GM23338 (cell line): ENCODE results near the gene TPI1. TPM values are rescaled to one million over a fixed set of nuclear protein-coding genes. Genes with fewer than 3 reads are reported as not detected.

Source experiments
- ATAC-seq: fragments of 200-7000 bp; cut with Tn5 transposase; 3 replicates; pipeline ENCODE4 v1.9.1; 2020
- DNase-seq: peaks from one replicate; pipeline ENCODE4 v3.0.0-alpha.2; 2015; ENCODE audit warnings: low spot score
- H2AFZ ChIP-seq: fragments of 200-600 bp; sonication (generic); 2 replicates; pipeline ENCODE4 v1.8.0; 2016; ENCODE audit warnings: antibody characterized with exemption, mild to moderate bottlenecking, moderate library complexity
- H3F3A ChIP-seq: fragments of 200-600 bp; sonication (generic); replicated peaks from 2 replicates; pipeline ENCODE4 v1.8.0; 2017; ENCODE audit warnings: antibody characterized with exemption, mixed run types, low read depth
- H3K27ac ChIP-seq: fragments of 200-600 bp; sonication (generic); 2 replicates; pipeline ENCODE4 v1.6.1; 2016; ENCODE audit warnings: low read depth
- H3K27me3 ChIP-seq: fragments of 200-600 bp; sonication (generic); 2 replicates; pipeline ENCODE4 v1.8.0; 2016; ENCODE audit warnings: mild to moderate bottlenecking, mixed run types, moderate library complexity; ENCODE audit not compliant: insufficient read depth
- H3K36me3 ChIP-seq: fragments of 200-600 bp; sonication (generic); 2 replicates; pipeline ENCODE4 v1.8.0; 2016; ENCODE audit warnings: mild to moderate bottlenecking; ENCODE audit not compliant: insufficient read depth
- H3K4me1 ChIP-seq: fragments of 200-600 bp; sonication (generic); 2 replicates; pipeline ENCODE4 v1.8.0; 2016; ENCODE audit warnings: mild to moderate bottlenecking, moderate library complexity; ENCODE audit not compliant: insufficient read depth
- H3K4me2 ChIP-seq: fragments of 200-600 bp; sonication (generic); 2 replicates; pipeline ENCODE4 v1.7.1; 2017; ENCODE audit warnings: mixed run types
- H3K4me3 ChIP-seq: fragments of 200-600 bp; sonication (generic); 2 replicates; pipeline ENCODE4 v1.6.1; 2016; ENCODE audit warnings: mixed run types
- H3K79me2 ChIP-seq: fragments of 200-600 bp; sonication (generic); replicated peaks from 2 replicates; pipeline ENCODE4 v1.8.0; 2017; ENCODE audit warnings: mild to moderate bottlenecking; ENCODE audit not compliant: insufficient read depth
- H3K9me2 ChIP-seq: fragments of 200-600 bp; sonication (generic); 2 replicates; pipeline ENCODE4 v1.8.0; 2017; ENCODE audit not compliant: insufficient read depth
- H4K20me1 ChIP-seq: fragments of 200-600 bp; sonication (generic); replicated peaks from 2 replicates; pipeline ENCODE4 v1.8.0; 2017; ENCODE audit warnings: mild to moderate bottlenecking; ENCODE audit not compliant: insufficient read depth
- H3K27ac Mint-ChIP-seq: 2 replicates; pipeline ENCODE4 v1.8.0; 2020; ENCODE audit warnings: inconsistent platforms, mild to moderate bottlenecking, moderate library complexity, mixed read lengths
- H3K27me3 Mint-ChIP-seq: 3 replicates; pipeline ENCODE4 v1.8.0; 2022; ENCODE audit warnings: low read depth, mild to moderate bottlenecking, moderate library complexity, mixed read lengths, inconsistent platforms; ENCODE audit not compliant: insufficient read depth, poor library complexity
- H3K36me3 Mint-ChIP-seq: 3 replicates; pipeline ENCODE4 v1.8.0; 2021; ENCODE audit warnings: low read depth, mild to moderate bottlenecking, inconsistent platforms, moderate library complexity, mixed read lengths
- H3K4me1 Mint-ChIP-seq: 3 replicates; pipeline ENCODE4 v1.8.0; 2020; ENCODE audit warnings: mild to moderate bottlenecking, inconsistent platforms, mixed read lengths
- H3K4me3 Mint-ChIP-seq: 3 replicates; pipeline ENCODE4 v1.8.0; 2021; ENCODE audit warnings: moderate library complexity, mild to moderate bottlenecking, inconsistent platforms, mixed read lengths
- H3K9me3 Mint-ChIP-seq: 3 replicates; pipeline ENCODE4 v1.8.0; 2020; ENCODE audit warnings: moderate library complexity, mild to moderate bottlenecking, inconsistent platforms, mixed read lengths
- CREB1 ChIP-seq: fragments of 250-450 bp; sonication (Bioruptor Pico); IDR thresholded peaks from 2 replicates; pipeline ENCODE4 v1.5.0; 2020; ENCODE audit warnings: low read depth, mild to moderate bottlenecking, moderate library complexity
- CTCF ChIP-seq, 2 experiments: fragments of 200-600 bp in 1 of 2; sonication (generic) in 1 of 2; conservative IDR thresholded peaks; 2 replicates each; pipeline versions ENCODE4 v1.5.1 to v1.6.1; 2016 to 2017; ENCODE audit warnings: antibody characterized with exemption in 2 of 2, low read depth in 2 of 2, mild to moderate bottlenecking in 2 of 2, moderate library complexity in 1 of 2
- EZH2 ChIP-seq: fragments of 200-600 bp; sonication (generic); IDR thresholded peaks from one replicate; pipeline ENCODE4 v1.8.0; 2017; ENCODE audit warnings: antibody characterized with exemption, mild to moderate bottlenecking, low read depth; ENCODE audit not compliant: unreplicated experiment
- EZH2phosphoT487 ChIP-seq: fragments of 200-600 bp; sonication (generic); IDR thresholded peaks from one replicate; pipeline ENCODE4 v1.8.1; 2018; ENCODE audit warnings: antibody characterized with exemption; ENCODE audit not compliant: unreplicated experiment
- JUNB ChIP-seq: IDR thresholded peaks from one replicate; pipeline ENCODE4 v1.6.1; 2016; ENCODE audit warnings: antibody characterized with exemption; ENCODE audit not compliant: unreplicated experiment
- NANOG ChIP-seq: IDR thresholded peaks from 2 replicates; pipeline ENCODE4 v1.6.1; 2016; ENCODE audit warnings: antibody characterized with exemption, borderline replicate concordance
- POLR2AphosphoS5 ChIP-seq: IDR thresholded peaks from 2 replicates; pipeline ENCODE4 v1.6.1; 2016; ENCODE audit warnings: antibody characterized with exemption, low read depth
- STAT1 ChIP-seq: IDR thresholded peaks from one replicate; pipeline ENCODE4 v1.6.1; 2016; ENCODE audit warnings: antibody characterized with exemption; ENCODE audit not compliant: unreplicated experiment
- ZNF114 ChIP-seq: fragments of 250-450 bp; sonication (Bioruptor Pico); IDR thresholded peaks from 2 replicates; pipeline ENCODE4 v1.5.0; 2020; ENCODE audit warnings: mild to moderate bottlenecking, moderate library complexity
- ZNF331 ChIP-seq: fragments of 250-450 bp; sonication (Bioruptor Pico); IDR thresholded peaks from 2 replicates; pipeline ENCODE4 v1.5.0; 2020; ENCODE audit warnings: low read depth, mild to moderate bottlenecking, moderate library complexity
- ZNF462 ChIP-seq: fragments of 250-450 bp; sonication (Bioruptor Pico); IDR thresholded peaks from 2 replicates; pipeline ENCODE4 v1.5.0; 2020; ENCODE audit warnings: mild to moderate bottlenecking, moderate library complexity
- polyA plus RNA-seq: library from polyadenylated mRNA; unstranded; fragments of >200 nt; fragmentation: Nextera tagmentation; extraction: Ambion mirVana; gene quantifications from 2 replicates; pipeline ENCODE4 v1.2.1, GENCODE V29; 2016
- total RNA-seq: library from RNA; depleted of rRNA; stranded (reverse); fragments of >200 nt; shearing (Covaris generic); gene quantifications from 2 replicates; pipeline ENCODE4 v1.2.3, GENCODE V29; 2014
- TF ChIP-seq, protein P1 (sequence below): IDR thresholded peaks from one replicate; pipeline ENCODE4 v1.6.1; 2018; ENCODE audit warnings: antibody characterized with exemption; ENCODE audit not compliant: unreplicated experiment
- TF ChIP-seq, protein P2 (sequence below): IDR thresholded peaks from 2 replicates; pipeline ENCODE4 v1.6.1; 2016; ENCODE audit warnings: antibody characterized with exemption

TPI1 gene
- total and polyA plus RNA-seq, 2 experiments from 2014 or later = 737 to 822 TPM

- Histone ChIP-seq H4K20me1 (peaks cover 3% of the 10 kb centered on the region; the same call in 1 of the 2 replicates), H3K27me3 (no peaks in the 10 kb centered on the region), H2AFZ (no peak overlapping the region), H3K4me2 (no peak overlapping the region), H3K36me3 (peaks cover 8% of the 10 kb centered on the region; the same call in 1 of the 2 replicates), H3F3A (peaks cover 21% of the 10 kb centered on the region), H3K27ac (no peak overlapping the region), H3K79me2 (peaks cover 5% of the 10 kb centered on the region), H3K9me2 (no peaks in the 10 kb centered on the region), H3K4me1 (peaks cover 5% of the 10 kb centered on the region; the same call in 1 of the 2 replicates), H3K4me3 (no peak overlapping the region)
- H3K4me1 Mint-ChIP-seq = peaks cover 22% of the 10 kb centered on the region
- no peaks in the 10 kb centered on the region for H3K9me3 Mint-ChIP-seq
- no peak for TF ChIP-seq ZNF462 (CRISPR knock-in tag)
- no peak for TF ChIP-seq ZNF331
- TF ChIP-seq CREB1 (CRISPR knock-in tag) = no peak
- TF ChIP-seq POLR2AphosphoS5 = no peak
- no peak for TF ChIP-seq STAT1
- TF ChIP-seq CTCF (conservative IDR thresholded peaks at IDR 0.05; ENCODE audit: low read depth in 2 of 2) = no peak
- no peak for TF ChIP-seq JUNB
- TF ChIP-seq, protein P1, sequence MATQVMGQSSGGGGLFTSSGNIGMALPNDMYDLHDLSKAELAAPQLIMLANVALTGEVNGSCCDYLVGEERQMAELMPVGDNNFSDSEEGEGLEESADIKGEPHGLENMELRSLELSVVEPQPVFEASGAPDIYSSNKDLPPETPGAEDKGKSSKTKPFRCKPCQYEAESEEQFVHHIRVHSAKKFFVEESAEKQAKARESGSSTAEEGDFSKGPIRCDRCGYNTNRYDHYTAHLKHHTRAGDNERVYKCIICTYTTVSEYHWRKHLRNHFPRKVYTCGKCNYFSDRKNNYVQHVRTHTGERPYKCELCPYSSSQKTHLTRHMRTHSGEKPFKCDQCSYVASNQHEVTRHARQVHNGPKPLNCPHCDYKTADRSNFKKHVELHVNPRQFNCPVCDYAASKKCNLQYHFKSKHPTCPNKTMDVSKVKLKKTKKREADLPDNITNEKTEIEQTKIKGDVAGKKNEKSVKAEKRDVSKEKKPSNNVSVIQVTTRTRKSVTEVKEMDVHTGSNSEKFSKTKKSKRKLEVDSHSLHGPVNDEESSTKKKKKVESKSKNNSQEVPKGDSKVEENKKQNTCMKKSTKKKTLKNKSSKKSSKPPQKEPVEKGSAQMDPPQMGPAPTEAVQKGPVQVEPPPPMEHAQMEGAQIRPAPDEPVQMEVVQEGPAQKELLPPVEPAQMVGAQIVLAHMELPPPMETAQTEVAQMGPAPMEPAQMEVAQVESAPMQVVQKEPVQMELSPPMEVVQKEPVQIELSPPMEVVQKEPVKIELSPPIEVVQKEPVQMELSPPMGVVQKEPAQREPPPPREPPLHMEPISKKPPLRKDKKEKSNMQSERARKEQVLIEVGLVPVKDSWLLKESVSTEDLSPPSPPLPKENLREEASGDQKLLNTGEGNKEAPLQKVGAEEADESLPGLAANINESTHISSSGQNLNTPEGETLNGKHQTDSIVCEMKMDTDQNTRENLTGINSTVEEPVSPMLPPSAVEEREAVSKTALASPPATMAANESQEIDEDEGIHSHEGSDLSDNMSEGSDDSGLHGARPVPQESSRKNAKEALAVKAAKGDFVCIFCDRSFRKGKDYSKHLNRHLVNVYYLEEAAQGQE = no peak
- TF ChIP-seq EZH2 = no peak
- TF ChIP-seq ZNF114 (CRISPR knock-in tag) = no peak
- TF ChIP-seq, protein P2, sequence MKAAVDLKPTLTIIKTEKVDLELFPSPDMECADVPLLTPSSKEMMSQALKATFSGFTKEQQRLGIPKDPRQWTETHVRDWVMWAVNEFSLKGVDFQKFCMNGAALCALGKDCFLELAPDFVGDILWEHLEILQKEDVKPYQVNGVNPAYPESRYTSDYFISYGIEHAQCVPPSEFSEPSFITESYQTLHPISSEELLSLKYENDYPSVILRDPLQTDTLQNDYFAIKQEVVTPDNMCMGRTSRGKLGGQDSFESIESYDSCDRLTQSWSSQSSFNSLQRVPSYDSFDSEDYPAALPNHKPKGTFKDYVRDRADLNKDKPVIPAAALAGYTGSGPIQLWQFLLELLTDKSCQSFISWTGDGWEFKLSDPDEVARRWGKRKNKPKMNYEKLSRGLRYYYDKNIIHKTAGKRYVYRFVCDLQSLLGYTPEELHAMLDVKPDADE = no peak
- no peak for TF ChIP-seq NANOG
- TF ChIP-seq EZH2phosphoT487 = no peak
- ATAC-seq (peak; percentile 13; the same call in 2 of the 3 replicates), DNase-seq (no peak)
- peaks cover 16% of the 10 kb centered on the region for H3K27me3 Mint-ChIP-seq
- H3K4me3 Mint-ChIP-seq = peak overlapping the region; percentile 11; the same call in 1 of the 3 replicates
- H3K27ac Mint-ChIP-seq = no peak overlapping the region
- peaks cover 81% of the 10 kb centered on the region for H3K36me3 Mint-ChIP-seq
Measured at GRCh38 chr12:6834873-6835272, 32.5 kb upstream of the TPI1 start.
